Muscle of leg (tissue), 11 donors: ENCODE measurements around the gene NAE1. TPM values are rescaled to one million over a fixed set of nuclear protein-coding genes. Genes with fewer than 3 reads are reported as not detected.

Experiments
- DNase-seq: peaks from one replicate; pipeline ENCODE4 v3.0.0; 2013
- H3K27ac ChIP-seq: one replicate; pipeline ENCODE4 v1.5.1; 2013; ENCODE audit warnings: mild to moderate bottlenecking, low read length, control low read depth
- H3K27me3 ChIP-seq: one replicate; pipeline ENCODE4 v1.6.1; 2013; ENCODE audit warnings: low read length; ENCODE audit not compliant: control insufficient read depth, insufficient read depth
- H3K36me3 ChIP-seq: one replicate; pipeline ENCODE4 v1.6.1; 2013; ENCODE audit warnings: low read length; ENCODE audit not compliant: control insufficient read depth, insufficient read depth
- H3K4me1 ChIP-seq: one replicate; pipeline ENCODE4 v1.6.1; 2013; ENCODE audit warnings: low read length; ENCODE audit not compliant: control insufficient read depth, insufficient read depth
- H3K4me3 ChIP-seq: one replicate; pipeline ENCODE4 v1.5.1; 2013; ENCODE audit warnings: low read length, control low read depth
- H3K9me3 ChIP-seq: replicated peaks from 2 replicates; pipeline ENCODE4 v1.6.1; 2013; ENCODE audit warnings: low read depth, low read length; ENCODE audit not compliant: control insufficient read depth
- WGBS: methylation state at CpG from one replicate; pipeline ENCODE4 v1.1.5; 2013; ENCODE audit warnings: missing lambda C conversion rate; ENCODE audit not compliant: insufficient coverage; 5-methylcytosine and 5-hydroxymethylcytosine counted together
- polyA plus RNA-seq, 8 donors: library from polyadenylated mRNA; unstranded; fragments of 120-200 nt; gene quantifications; one replicate each; pipeline versions ENCODE4 v1.2.1 to v1.2.3, GENCODE V29; 2013; ENCODE audit warnings: inconsistent platforms in 1 of 8, low replicate concordance in 1 of 8; ENCODE audit not compliant: insufficient read length in 8 of 8, insufficient read depth in 1 of 8
- total RNA-seq: library from RNA; stranded (reverse); fragments of 120-200 nt; gene quantifications from one replicate; pipeline ENCODE4 v1.2.4, GENCODE V29; 2013

Gene NAE1
- total and polyA plus RNA-seq, 9 donors, result 32.8 to 47.3 (median 41.8) TPM

- no peaks in the 10 kb centered on the region for H3K4me1 ChIP-seq
- WGBS, result 62% methylated on average over 8 of the region's 13 CpGs
- H3K4me3 ChIP-seq, result no peak overlapping the region
- H3K27ac ChIP-seq, result no peak overlapping the region
- no peaks in the 10 kb centered on the region for H3K36me3 ChIP-seq
- DNase-seq, result no peak
- peaks cover 22% of the 10 kb centered on the region for H3K27me3 ChIP-seq
- H3K9me3 ChIP-seq, result no peaks in the 10 kb centered on the region
These were observed 20.6 kb upstream of the NAE1 start for GRCh38 chr16:66851166-66851964.

GRCh38 chr16:66850115-66850815 lies 19.5 kb upstream of the NAE1 start:
- no peak for DNase-seq
- H3K36me3 ChIP-seq, result no peaks in the 10 kb centered on the region
- H3K9me3 ChIP-seq, result no peaks in the 10 kb centered on the region
- no peak overlapping the region for H3K27ac ChIP-seq
- 87% methylated on average over 6 of the region's 14 CpGs for WGBS
- H3K27me3 ChIP-seq, result peaks cover 33% of the 10 kb centered on the region
- H3K4me1 ChIP-seq, result peaks cover 3% of the 10 kb centered on the region
- H3K4me3 ChIP-seq, result no peak overlapping the region

DNA sequence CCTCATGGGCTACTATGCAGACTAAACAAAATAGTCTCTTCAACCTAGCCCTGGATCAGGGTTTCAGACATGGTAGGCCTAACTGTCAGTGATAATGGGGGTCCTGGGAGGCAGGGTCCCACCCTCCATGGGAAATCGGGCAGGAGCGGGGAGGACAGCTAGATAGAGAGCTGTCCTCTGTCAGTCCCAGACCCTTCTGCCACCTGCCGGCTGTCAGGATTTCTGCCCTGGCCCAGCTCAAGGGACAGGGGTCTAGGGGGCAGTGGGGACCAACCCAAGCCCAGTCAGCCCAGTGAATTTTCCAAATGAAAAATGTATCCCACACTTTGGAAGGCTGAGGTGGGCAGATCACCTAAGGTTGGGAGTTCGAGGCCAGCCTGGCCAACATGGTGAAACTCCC lies 18.8 kb upstream of the NAE1 start:
- Histone ChIP-seq H3K27me3 (peaks cover 40% of the 10 kb centered on the region), H3K4me3 (no peak overlapping the region), H3K9me3 (no peaks in the 10 kb centered on the region), H3K4me1 (peaks cover 7% of the 10 kb centered on the region), H3K36me3 (no peaks in the 10 kb centered on the region), H3K27ac (no peak overlapping the region)
- no peak for DNase-seq
- 92% methylated on average over 3 of the region's 4 CpGs for WGBS

GRCh38 chr16:66849021-66849420 lies 18.2 kb upstream of the NAE1 start:
- no peak overlapping the region for H3K27ac ChIP-seq
- H3K27me3 ChIP-seq, result peaks cover 46% of the 10 kb centered on the region
- H3K36me3 ChIP-seq, result no peaks in the 10 kb centered on the region
- peaks cover 10% of the 10 kb centered on the region for H3K4me1 ChIP-seq
- no peak for DNase-seq
- H3K9me3 ChIP-seq, result no peaks in the 10 kb centered on the region
- WGBS, result 77% methylated on average over 2 of the region's 2 CpGs
- no peak overlapping the region for H3K4me3 ChIP-seq

- Histone ChIP-seq H3K4me1 (peaks cover 10% of the 10 kb centered on the region), H3K9me3 (no peaks in the 10 kb centered on the region), H3K27ac (no peak overlapping the region), H3K4me3 (no peak overlapping the region), H3K36me3 (no peaks in the 10 kb centered on the region), H3K27me3 (peaks cover 54% of the 10 kb centered on the region)
- no peak for DNase-seq
- WGBS, result 80% methylated on average over 1 of the region's 2 CpGs
These were observed 17.4 kb upstream of the NAE1 start for GRCh38 chr16:66848172-66848571.

DNA sequence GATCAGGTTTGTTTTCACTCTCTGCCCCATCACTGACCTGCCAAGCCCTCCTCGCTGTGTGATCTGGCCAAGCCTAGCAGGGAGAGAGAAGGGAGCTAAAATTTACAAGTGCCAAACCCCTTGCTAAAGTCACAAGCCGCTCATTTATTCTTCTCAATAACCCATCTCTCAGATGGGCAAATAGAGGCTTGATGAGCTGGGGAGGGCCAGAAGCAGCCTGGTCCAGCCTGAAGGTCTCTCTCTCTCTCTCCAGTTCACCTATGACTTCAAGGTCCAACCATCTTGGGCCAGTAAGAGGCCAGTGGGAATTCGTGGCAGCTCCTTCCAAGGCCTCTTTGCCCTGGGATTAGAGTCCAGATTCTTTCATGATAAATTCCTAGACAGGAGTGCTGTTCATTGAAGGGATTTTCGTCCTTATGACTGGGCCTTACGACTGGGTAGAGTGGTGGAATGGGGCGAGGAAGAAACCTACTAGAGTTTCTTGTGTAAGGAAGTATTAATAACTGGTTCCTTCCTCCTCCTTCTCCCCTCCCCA lies 16.8 kb upstream of the NAE1 start:
- H3K4me1 ChIP-seq, result peaks cover 10% of the 10 kb centered on the region
- H3K27ac ChIP-seq, result no peak overlapping the region
- no peaks in the 10 kb centered on the region for H3K9me3 ChIP-seq
- no peak for DNase-seq
- H3K27me3 ChIP-seq, result peaks cover 60% of the 10 kb centered on the region
- WGBS, result no CpG with 5 or more reads among the region's 6 CpGs
- H3K4me3 ChIP-seq, result no peak overlapping the region
- H3K36me3 ChIP-seq, result no peaks in the 10 kb centered on the region

DNA sequence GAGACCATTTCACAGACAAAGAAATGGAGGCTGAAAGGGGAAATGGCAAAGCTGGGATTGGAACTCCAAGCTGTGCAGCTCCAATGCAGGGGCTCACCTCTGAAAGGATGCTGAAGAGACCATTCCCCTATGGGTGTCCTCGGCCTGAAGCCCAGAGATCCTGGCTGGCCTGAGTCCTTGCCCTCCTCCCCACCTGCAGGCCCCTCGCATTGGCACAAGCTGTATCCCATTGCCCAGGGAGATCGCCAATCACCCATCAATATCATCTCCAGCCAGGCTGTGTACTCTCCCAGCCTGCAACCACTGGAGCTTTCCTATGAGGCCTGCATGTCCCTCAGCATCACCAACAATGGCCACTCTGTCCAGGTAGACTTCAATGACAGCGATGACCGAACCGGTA lies 16.1 kb upstream of the NAE1 start:
- no peak overlapping the region for H3K4me3 ChIP-seq
- H3K4me1 ChIP-seq, result peaks cover 10% of the 10 kb centered on the region
- DNase-seq, result no peak
- H3K27ac ChIP-seq, result no peak overlapping the region
- WGBS, result 69% methylated on average over 3 of the region's 6 CpGs
- no peaks in the 10 kb centered on the region for H3K36me3 ChIP-seq
- no peaks in the 10 kb centered on the region for H3K9me3 ChIP-seq
- H3K27me3 ChIP-seq, result peaks cover 66% of the 10 kb centered on the region

DNA sequence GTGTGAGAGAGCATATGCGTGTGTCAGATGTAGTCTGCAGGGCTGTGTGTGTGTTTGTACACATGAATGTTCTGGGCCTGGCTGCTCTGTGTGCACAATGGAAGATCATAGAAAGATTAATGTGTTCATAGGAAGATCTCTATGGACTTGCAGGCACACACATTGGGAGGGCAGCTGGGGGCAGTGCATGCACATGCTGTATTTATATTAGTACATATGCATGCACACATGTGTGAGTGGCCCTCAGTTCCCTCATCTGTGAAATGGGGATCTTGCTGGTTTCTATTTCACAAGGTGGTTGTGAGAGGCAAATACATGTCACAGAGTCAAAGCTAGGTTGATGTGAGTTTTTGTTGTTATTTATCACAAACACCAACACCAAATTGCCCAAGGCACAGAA lies 15.5 kb upstream of the NAE1 start:
- Histone ChIP-seq H3K4me3 (no peak overlapping the region), H3K9me3 (no peaks in the 10 kb centered on the region), H3K36me3 (no peaks in the 10 kb centered on the region), H3K27me3 (peaks cover 63% of the 10 kb centered on the region), H3K4me1 (peaks cover 10% of the 10 kb centered on the region), H3K27ac (no peak overlapping the region)
- no peak for DNase-seq
- 57% methylated on average over 1 of the region's 1 CpG for WGBS

DNA sequence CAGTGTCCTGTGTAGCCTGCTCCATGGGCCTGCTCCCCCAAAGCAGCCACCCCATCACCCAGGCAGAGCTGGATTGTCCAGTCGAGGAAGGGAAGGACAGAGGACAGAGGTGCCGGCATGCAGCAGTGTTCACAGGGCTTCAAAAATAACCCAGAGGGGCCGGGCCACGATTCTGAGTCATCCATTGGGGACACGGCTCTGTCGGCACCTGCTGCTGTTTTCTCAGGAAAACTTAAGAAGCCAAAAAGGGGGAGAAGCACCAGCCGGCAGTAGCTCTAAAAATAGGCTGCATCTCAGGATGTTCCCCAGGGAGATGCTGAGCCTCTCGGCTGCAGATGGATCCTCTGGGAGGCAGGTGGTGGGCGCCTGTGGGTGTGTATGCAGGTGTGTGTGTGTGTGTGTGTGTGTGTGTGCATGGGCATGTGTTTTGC lies 15.0 kb upstream of the NAE1 start:
- Histone ChIP-seq H3K27me3 (peaks cover 63% of the 10 kb centered on the region), H3K9me3 (no peaks in the 10 kb centered on the region), H3K4me1 (peaks cover 10% of the 10 kb centered on the region), H3K36me3 (no peaks in the 10 kb centered on the region), H3K27ac (no peak overlapping the region), H3K4me3 (no peak overlapping the region)
- WGBS, result 36% methylated on average over 9 of the region's 9 CpGs
- DNase-seq, result no peak

GRCh38 chr16:66845080-66845410 lies 14.3 kb upstream of the NAE1 start:
- 6% methylated on average over 3 of the region's 10 CpGs for WGBS
- Histone ChIP-seq H3K27ac (no peak overlapping the region), H3K36me3 (no peaks in the 10 kb centered on the region), H3K4me1 (peaks cover 10% of the 10 kb centered on the region), H3K9me3 (no peaks in the 10 kb centered on the region), H3K27me3 (peaks cover 63% of the 10 kb centered on the region), H3K4me3 (no peak overlapping the region)
- DNase-seq, result no peak
